Caco-2 (cell line): Measurements from ENCODE around the gene HOXC10. TPM values are rescaled to one million over a fixed set of nuclear protein-coding genes. Genes with fewer than 3 reads are reported as not detected.

Source experiments
- BruUV-seq: library from RNA; stranded (reverse); fragments of 400-500 nt; replicated peaks from 2 replicates; lab custom pipeline; 2021; lab: Mats Ljungman, UMichigan
- CTCF ChIA-PET: fragments of 300-600 bp; sonication (Branson Sonifier 250); formaldehyde crosslinking; loops from one replicate; lab custom pipeline; 2022; ENCODE audit warnings: antibody characterized with exemption; lab: Charles Lee
- POLR2A ChIA-PET: fragments of 300-600 bp; sonication (Branson Sonifier 250); formaldehyde crosslinking; loops from one replicate; lab custom pipeline; 2022; ENCODE audit warnings: antibody characterized with exemption; lab: Charles Lee
- DNase-seq, 2 experiments: peaks; one replicate each; pipeline versions ENCODE4 v3.0.0 to v3.0.0-alpha.2; 2020 to 2022
- H3K27me3 ChIP-seq: replicated peaks from 2 replicates; pipeline ENCODE4 v1.6.0; 2011; ENCODE audit warnings: low read length; ENCODE audit not compliant: control insufficient read depth, insufficient read depth
- H3K36me3 ChIP-seq: 2 replicates; pipeline ENCODE4 v1.5.1; 2011; ENCODE audit warnings: low read length; ENCODE audit not compliant: control insufficient read depth, insufficient read depth
- H3K4me1 ChIP-seq: fragments of 250-450 bp; sonication (Bioruptor Pico); 2 replicates; pipeline ENCODE4 v1.5.1; 2020; ENCODE audit warnings: mild to moderate bottlenecking
- H3K4me3 ChIP-seq: 2 replicates; pipeline ENCODE4 v1.5.1; 2011; ENCODE audit warnings: low read depth, mild to moderate bottlenecking, control low read depth, low read length
- H3K9me3 ChIP-seq: fragments of 250-450 bp; sonication (Bioruptor Pico); 2 replicates; pipeline ENCODE4 v1.5.1; 2020; ENCODE audit warnings: mild to moderate bottlenecking, moderate library complexity
- H3K27ac Mint-ChIP-seq: one replicate; pipeline ENCODE4 v1.8.0; 2022; ENCODE audit warnings: mixed read lengths; ENCODE audit not compliant: unreplicated experiment
- H3K27me3 Mint-ChIP-seq: one replicate; pipeline ENCODE4 v1.8.0; 2022; ENCODE audit warnings: mixed read lengths; ENCODE audit not compliant: insufficient read depth, unreplicated experiment
- H3K36me3 Mint-ChIP-seq: one replicate; pipeline ENCODE4 v1.8.0; 2022; ENCODE audit warnings: mild to moderate bottlenecking, mixed read lengths; ENCODE audit not compliant: insufficient read depth, unreplicated experiment
- H3K4me1 Mint-ChIP-seq: one replicate; pipeline ENCODE4 v1.8.0; 2022; ENCODE audit warnings: low read depth, mixed read lengths; ENCODE audit not compliant: unreplicated experiment
- H3K4me3 Mint-ChIP-seq: one replicate; pipeline ENCODE4 v1.8.0; 2022; ENCODE audit warnings: mild to moderate bottlenecking, moderate library complexity, mixed read lengths; ENCODE audit not compliant: unreplicated experiment
- H3K9me3 Mint-ChIP-seq: one replicate; pipeline ENCODE4 v1.8.0; 2022; ENCODE audit warnings: mixed read lengths; ENCODE audit not compliant: unreplicated experiment
- intact Hi-C: fragments of 100-400 bp; cut with micrococcal nuclease; formaldehyde crosslinking; loops from one replicate; pipeline ENCODE4 v1.10.0; 2022; ENCODE audit not compliant: unreplicated experiment
- total RNA-seq: library from RNA; stranded (reverse); gene quantifications from 2 replicates; pipeline ENCODE4 v1.2.3, GENCODE V29; 2022
- TF ChIP-seq, protein P1 (sequence below), 2 experiments: fragments of 200-600 bp in 1 of 2; IDR thresholded peaks; 1 replicate in 1 of 2; 2 replicates in 1 of 2; pipeline versions ENCODE4 v1.5.1 to v1.8.0; 2011 to 2022; ENCODE audit warnings: antibody characterized with exemption in 1 of 2, control low read depth in 1 of 2, inconsistent platforms in 1 of 2, low read depth in 1 of 2, low read length in 1 of 2, mild to moderate bottlenecking in 1 of 2, moderate library complexity in 1 of 2; ENCODE audit not compliant: insufficient read depth in 1 of 2, severe bottlenecking in 1 of 2, unreplicated experiment in 1 of 2

Gene HOXC10
- total RNA-seq, 1 experiment from 2014 or later = 4.0 TPM

DNA sequence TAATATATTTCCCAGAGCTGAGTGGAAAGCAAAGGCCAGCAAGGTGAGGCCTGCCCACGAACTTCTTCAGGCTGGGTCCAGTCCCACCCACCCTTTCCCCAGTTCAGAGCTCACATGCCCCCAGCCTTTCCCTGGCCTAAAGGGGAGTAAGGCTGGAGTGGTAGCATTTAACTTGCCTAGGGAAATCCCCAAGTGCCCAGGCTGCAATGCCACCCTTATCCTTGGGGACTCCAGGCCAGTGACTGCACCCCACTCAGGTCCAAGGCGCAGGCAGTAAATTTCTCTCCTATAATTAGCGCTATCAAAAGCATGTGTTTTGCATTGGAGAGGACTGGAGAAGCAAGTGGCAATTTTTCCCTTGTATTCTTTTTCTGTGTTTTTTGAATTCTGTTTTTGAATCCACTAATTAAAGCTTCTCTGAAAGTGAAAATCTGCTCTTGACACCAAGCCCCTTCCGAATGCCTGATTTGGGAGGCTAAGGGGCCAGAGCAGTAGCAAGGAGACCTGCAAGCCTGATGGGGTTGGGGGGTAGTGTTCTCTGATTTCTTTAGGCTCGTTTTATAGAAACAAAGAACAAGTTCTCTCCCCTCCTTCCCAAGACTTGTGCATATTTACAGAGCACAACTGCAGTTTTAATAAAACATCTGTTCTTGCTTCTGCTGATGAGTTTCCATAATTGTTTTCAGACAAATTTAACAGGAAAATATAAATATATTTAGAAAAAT, 39.8 kb downstream of the HOXC10 start:
- TF ChIP-seq, protein P1, sequence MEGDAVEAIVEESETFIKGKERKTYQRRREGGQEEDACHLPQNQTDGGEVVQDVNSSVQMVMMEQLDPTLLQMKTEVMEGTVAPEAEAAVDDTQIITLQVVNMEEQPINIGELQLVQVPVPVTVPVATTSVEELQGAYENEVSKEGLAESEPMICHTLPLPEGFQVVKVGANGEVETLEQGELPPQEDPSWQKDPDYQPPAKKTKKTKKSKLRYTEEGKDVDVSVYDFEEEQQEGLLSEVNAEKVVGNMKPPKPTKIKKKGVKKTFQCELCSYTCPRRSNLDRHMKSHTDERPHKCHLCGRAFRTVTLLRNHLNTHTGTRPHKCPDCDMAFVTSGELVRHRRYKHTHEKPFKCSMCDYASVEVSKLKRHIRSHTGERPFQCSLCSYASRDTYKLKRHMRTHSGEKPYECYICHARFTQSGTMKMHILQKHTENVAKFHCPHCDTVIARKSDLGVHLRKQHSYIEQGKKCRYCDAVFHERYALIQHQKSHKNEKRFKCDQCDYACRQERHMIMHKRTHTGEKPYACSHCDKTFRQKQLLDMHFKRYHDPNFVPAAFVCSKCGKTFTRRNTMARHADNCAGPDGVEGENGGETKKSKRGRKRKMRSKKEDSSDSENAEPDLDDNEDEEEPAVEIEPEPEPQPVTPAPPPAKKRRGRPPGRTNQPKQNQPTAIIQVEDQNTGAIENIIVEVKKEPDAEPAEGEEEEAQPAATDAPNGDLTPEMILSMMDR (IDR thresholded peaks at IDR 0.05; ENCODE audit: insufficient read depth in 1 of 2, low read depth in 1 of 2, low read length in 1 of 2, severe bottlenecking in 1 of 2, unreplicated experiment in 1 of 2) = no peak

DNA sequence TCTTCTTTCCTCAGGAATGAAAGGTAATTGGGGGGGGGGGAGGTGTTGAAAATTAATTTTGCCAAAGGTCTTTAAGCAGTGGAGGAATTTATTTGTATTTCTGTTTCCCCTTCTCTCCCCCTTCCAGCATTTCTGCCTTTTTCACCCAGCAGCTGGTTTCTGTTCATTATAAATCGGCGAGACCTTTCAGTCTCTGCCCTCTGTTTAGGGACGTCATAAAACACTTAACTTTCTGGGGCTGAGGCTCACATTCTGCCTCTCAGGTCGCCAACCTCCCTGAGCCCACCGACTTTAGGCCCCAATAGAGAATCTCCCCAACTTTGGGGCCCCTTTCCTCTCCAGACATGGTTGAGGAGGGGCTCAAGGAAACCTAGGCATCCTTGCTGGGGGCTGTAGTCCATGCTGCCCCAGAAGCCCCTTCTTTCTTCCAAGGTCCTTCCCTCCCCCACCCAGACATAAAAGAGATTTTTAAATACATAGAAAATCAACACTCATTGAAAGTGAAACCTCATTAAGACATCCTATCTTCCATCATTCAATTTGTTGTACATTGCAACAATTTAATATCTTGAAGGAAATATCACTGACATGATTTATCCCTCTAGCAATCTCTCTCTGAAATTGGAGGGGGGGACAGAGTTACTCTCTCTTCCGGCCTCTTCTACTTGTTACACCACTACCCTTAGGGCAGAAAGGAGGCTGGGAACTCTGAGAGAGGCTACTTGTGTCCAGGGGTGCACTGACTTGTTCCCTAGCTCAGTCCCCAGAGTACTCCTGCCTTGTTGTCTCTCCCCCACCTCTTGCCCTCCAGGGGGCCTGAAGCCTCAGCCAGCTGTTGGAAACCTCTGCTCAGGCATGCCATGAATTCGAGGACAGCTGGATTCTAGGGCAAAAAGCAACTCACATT, 40.8 kb downstream of the HOXC10 start:
- Mint-ChIP-seq H3K9me3 (no peaks in the 10 kb centered on the region), H3K27me3 (no peaks in the 10 kb centered on the region), H3K4me3 (no peak overlapping the region), H3K4me1 (peaks cover 19% of the 10 kb centered on the region), H3K36me3 (peaks cover 7% of the 10 kb centered on the region), H3K27ac (no peak overlapping the region)
- intact Hi-C loops = no loop called here
- H3K36me3 ChIP-seq = no peaks in the 10 kb centered on the region; the same call in 1 of the 2 replicates
- no peaks in the 10 kb centered on the region for H3K9me3 ChIP-seq
- CTCF ChIA-PET = interaction anchor here (0.5 to 1.2 kb wide), 4 partner anchors 9 to 367 kb away, joined by 3 to 6 read pairs (median 4); no protein-coding TSS in a partner anchor
- H3K27me3 ChIP-seq = no peaks in the 10 kb centered on the region
- TF ChIP-seq, protein P1 (IDR thresholded peaks at IDR 0.05; ENCODE audit: insufficient read depth in 1 of 2, low read depth in 1 of 2, low read length in 1 of 2, severe bottlenecking in 1 of 2, unreplicated experiment in 1 of 2) = no peak
- no peak for DNase-seq
- no peak overlapping the region for H3K4me3 ChIP-seq
- BruUV-seq = no TSS peak
- POLR2A ChIA-PET = no interaction called here
- H3K4me1 ChIP-seq = no peaks in the 10 kb centered on the region

More for the DNA sequence above, 39.8 kb downstream of the HOXC10 start:
- DNase-seq = no peak
- CTCF ChIA-PET = interaction anchor here (0.6 to 0.9 kb wide), 2 partner anchors 8 to 366 kb away, joined by 4 to 5 read pairs; partner anchors contain the start of gene HOXC5
- Mint-ChIP-seq H3K27ac (no peak overlapping the region), H3K36me3 (peaks cover 12% of the 10 kb centered on the region), H3K27me3 (no peaks in the 10 kb centered on the region), H3K4me1 (peaks cover 24% of the 10 kb centered on the region), H3K4me3 (no peak overlapping the region), H3K9me3 (no peaks in the 10 kb centered on the region)
- no peak overlapping the region for H3K4me3 ChIP-seq
- H3K9me3 ChIP-seq = no peaks in the 10 kb centered on the region
- H3K4me1 ChIP-seq = no peaks in the 10 kb centered on the region
- BruUV-seq = no TSS peak
- POLR2A ChIA-PET = no interaction called here
- no peaks in the 10 kb centered on the region for H3K27me3 ChIP-seq
- intact Hi-C loops = no loop called here
- H3K36me3 ChIP-seq = no peaks in the 10 kb centered on the region; the same call in 1 of the 2 replicates
